Sigmoid colon (tissue), 7 donors: Measurements from ENCODE around the gene APEX2. TPM values are rescaled to one million over a fixed set of nuclear protein-coding genes. Genes with fewer than 3 reads are reported as not detected.
"Not testable (repeated sequence)": the region's sequence is repeated elsewhere in the genome, so short reads cannot be mapped to it uniquely, and the experiment has no call there.

Experiments
- DNase-seq: peaks from one replicate; pipeline ENCODE4 v3.0.0-alpha.2; 2019
- H3K27ac ChIP-seq, 4 donors: fragments of 200-600 bp; sonication (generic); one replicate each; pipeline ENCODE4 v1.5.1; 2016 to 2019; ENCODE audit warnings: mild to moderate bottlenecking in 1 of 4
- H3K27me3 ChIP-seq, 3 donors: fragments of 200-600 bp; sonication (generic); one replicate each; pipeline ENCODE4 v1.5.1; 2019; ENCODE audit warnings: mild to moderate bottlenecking in 1 of 3
- H3K36me3 ChIP-seq, 4 donors: fragments of 200-600 bp; sonication (generic); one replicate each; pipeline ENCODE4 v1.5.1; 2016 to 2019
- H3K4me1 ChIP-seq, 4 donors: fragments of 200-600 bp; sonication (generic); one replicate each; pipeline ENCODE4 v1.5.1; 2017 to 2019
- H3K4me3 ChIP-seq, 4 donors: fragments of 200-600 bp; sonication (generic); one replicate each; pipeline ENCODE4 v1.5.1; 2017 to 2019; ENCODE audit warnings: mild to moderate bottlenecking in 2 of 4, moderate library complexity in 1 of 4
- H3K9me3 ChIP-seq, 4 donors: fragments of 200-600 bp in 3 of 4; sonication (generic) in 3 of 4; one replicate each; pipeline versions ENCODE4 v1.5.1 to v1.6.1; 2013 to 2019
- EP300 ChIP-seq, 4 donors: sonication (generic); formaldehyde crosslinking; IDR thresholded peaks; one replicate each; pipeline ENCODE4 v1.6.1; 2017; ENCODE audit warnings: antibody characterized with exemption in 4 of 4
- POLR2A ChIP-seq, 2 donors: fragments of 450-650 bp; IDR thresholded peaks; one replicate each; pipeline ENCODE4 v1.6.1; 2016; ENCODE audit warnings: antibody characterized with exemption in 2 of 2, mild to moderate bottlenecking in 2 of 2, moderate library complexity in 2 of 2
- POLR2AphosphoS5 ChIP-seq, 4 donors: sonication (generic); formaldehyde crosslinking; IDR thresholded peaks; one replicate each; pipeline ENCODE4 v1.6.1; 2017; ENCODE audit warnings: antibody characterized with exemption in 4 of 4
- WGBS, 2 donors: extraction: QIAGEN DNeasy Blood & Tissue Kit; methylation state at CpG; one replicate each; pipeline ENCODE4 v1.1.7; 2013; 5-methylcytosine and 5-hydroxymethylcytosine counted together
- intact Hi-C: fragments of 100-400 bp; cut with DNase I; formaldehyde crosslinking; loops from one replicate; pipeline ENCODE4 v1.15.1; 2023
- polyA plus RNA-seq, 3 donors: library from polyadenylated mRNA; stranded (reverse); fragments of 200-250 nt; gene quantifications; one replicate each; pipeline ENCODE4 v1.2.3, GENCODE V29; 2013
- total RNA-seq, 4 donors: library from RNA; depleted of rRNA; stranded (reverse); fragments of >200 nt; gene quantifications; one replicate each; pipeline ENCODE4 v1.1.0, GENCODE V29; 2016
- TF ChIP-seq, protein P1 (sequence below), 4 experiments: fragments of 450-650 bp in 3 of 4; fragments of 200-600 bp in 1 of 4; IDR thresholded peaks; one replicate each; pipeline ENCODE4 v1.5.1; 2016 to 2019; ENCODE audit warnings: antibody characterized with exemption in 4 of 4, mild to moderate bottlenecking in 3 of 4, moderate library complexity in 2 of 4
- donor health status: healthy with polysubstance abuse.
- donor health status: Bipolar disorder and iron deficiency.
- donor health status: healthy.

Gene APEX2
- total and polyA plus RNA-seq, 7 donors = 3.9 to 18.7 (median 5.7) TPM

- Histone ChIP-seq H3K4me1 (no peaks in the 10 kb centered on the region), H3K36me3 (no peaks in the 10 kb centered on the region), H3K9me3 (no peaks in the 10 kb centered on the region), H3K27ac (no peak overlapping the region), H3K27me3 (no peaks in the 10 kb centered on the region), H3K4me3 (no peak overlapping the region)
- WGBS, 2 donors = 79 to 89% methylated on average over 4 of the region's 4 CpGs
- no peak for DNase-seq
- intact Hi-C loops = no loop called here
- TF ChIP-seq, protein P1, sequence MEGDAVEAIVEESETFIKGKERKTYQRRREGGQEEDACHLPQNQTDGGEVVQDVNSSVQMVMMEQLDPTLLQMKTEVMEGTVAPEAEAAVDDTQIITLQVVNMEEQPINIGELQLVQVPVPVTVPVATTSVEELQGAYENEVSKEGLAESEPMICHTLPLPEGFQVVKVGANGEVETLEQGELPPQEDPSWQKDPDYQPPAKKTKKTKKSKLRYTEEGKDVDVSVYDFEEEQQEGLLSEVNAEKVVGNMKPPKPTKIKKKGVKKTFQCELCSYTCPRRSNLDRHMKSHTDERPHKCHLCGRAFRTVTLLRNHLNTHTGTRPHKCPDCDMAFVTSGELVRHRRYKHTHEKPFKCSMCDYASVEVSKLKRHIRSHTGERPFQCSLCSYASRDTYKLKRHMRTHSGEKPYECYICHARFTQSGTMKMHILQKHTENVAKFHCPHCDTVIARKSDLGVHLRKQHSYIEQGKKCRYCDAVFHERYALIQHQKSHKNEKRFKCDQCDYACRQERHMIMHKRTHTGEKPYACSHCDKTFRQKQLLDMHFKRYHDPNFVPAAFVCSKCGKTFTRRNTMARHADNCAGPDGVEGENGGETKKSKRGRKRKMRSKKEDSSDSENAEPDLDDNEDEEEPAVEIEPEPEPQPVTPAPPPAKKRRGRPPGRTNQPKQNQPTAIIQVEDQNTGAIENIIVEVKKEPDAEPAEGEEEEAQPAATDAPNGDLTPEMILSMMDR (IDR thresholded peaks at IDR 0.05) = no peak
- TF ChIP-seq POLR2AphosphoS5 (IDR thresholded peaks at IDR 0.05) (no peak), POLR2A (IDR thresholded peaks at IDR 0.05) (no peak), EP300 (IDR thresholded peaks at IDR 0.05) (no peak)
Observed at GRCh38 chrX:54977387-54977786, 22.8 kb upstream of the APEX2 start.

- Histone ChIP-seq H3K36me3 (no peaks in the 10 kb centered on the region), H3K27me3 (no peaks in the 10 kb centered on the region), H3K4me1 (no peaks in the 10 kb centered on the region), H3K9me3 (no peaks in the 10 kb centered on the region), H3K4me3 (no peak overlapping the region), H3K27ac (no peak overlapping the region)
- intact Hi-C loops = no loop called here
- no peak for DNase-seq
- TF ChIP-seq POLR2A (IDR thresholded peaks at IDR 0.05) = no peak
Observed at GRCh38 chrX:54978448-54978847, 21.7 kb upstream of the APEX2 start.

DNA sequence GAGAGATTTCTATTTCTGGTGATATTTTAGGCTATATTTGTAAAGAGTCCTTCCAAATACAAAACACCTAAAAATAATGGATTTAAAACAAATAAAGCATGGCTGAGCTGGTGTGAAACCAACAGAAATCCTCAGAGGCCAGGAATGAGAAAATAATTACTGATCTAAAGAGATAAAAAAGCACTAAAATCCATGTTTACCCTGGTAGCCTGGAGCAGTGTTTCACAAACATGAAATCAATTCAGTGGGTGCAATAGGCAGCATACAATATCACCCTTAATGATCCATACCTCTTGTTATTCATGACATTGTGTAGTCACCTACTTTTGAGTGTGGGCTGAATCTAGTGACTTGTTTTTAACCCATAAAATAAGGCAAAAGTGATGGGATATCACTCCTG lies 20.7 kb upstream of the APEX2 start:
- no peak overlapping the region for H3K4me3 ChIP-seq
- no peaks in the 10 kb centered on the region for H3K9me3 ChIP-seq
- intact Hi-C loops = no loop called here
- H3K27ac ChIP-seq = no peak overlapping the region
- no peaks in the 10 kb centered on the region for H3K27me3 ChIP-seq
- no peaks in the 10 kb centered on the region for H3K4me1 ChIP-seq
- TF ChIP-seq EP300 (IDR thresholded peaks at IDR 0.05) = no peak
- TF ChIP-seq, protein P1 (IDR thresholded peaks at IDR 0.05) = no peak
- TF ChIP-seq POLR2A (IDR thresholded peaks at IDR 0.05) = no peak
- TF ChIP-seq POLR2AphosphoS5 (IDR thresholded peaks at IDR 0.05) = no peak
- no peak for DNase-seq
- no peaks in the 10 kb centered on the region for H3K36me3 ChIP-seq

GRCh38 chrX:54980334-54980733 lies 19.8 kb upstream of the APEX2 start:
- WGBS, 2 donors = 70 to 78% methylated on average over 6 of the region's 6 CpGs
- TF ChIP-seq, protein P1 (IDR thresholded peaks at IDR 0.05) = no peak
- no peak for TF ChIP-seq EP300 (IDR thresholded peaks at IDR 0.05)
- no peak for TF ChIP-seq POLR2A (IDR thresholded peaks at IDR 0.05)
- TF ChIP-seq POLR2AphosphoS5 (IDR thresholded peaks at IDR 0.05) = no peak
- intact Hi-C loops = no loop called here

GRCh38 chrX:54983306-54983705 lies 16.9 kb upstream of the APEX2 start:
- H3K4me1 ChIP-seq, H3K27ac ChIP-seq, H3K36me3 ChIP-seq, intact Hi-C loops, H3K4me3 ChIP-seq, DNase-seq, H3K27me3 ChIP-seq, H3K9me3 ChIP-seq: not testable (repeated sequence)
- WGBS, 2 donors = 88 to 94% methylated on average over 2 of the region's 2 CpGs

More at GRCh38 chrX:54980334-54980733, 19.8 kb upstream of the APEX2 start:
- Histone ChIP-seq H3K4me1 (no peaks in the 10 kb centered on the region), H3K27me3 (no peaks in the 10 kb centered on the region), H3K36me3 (no peaks in the 10 kb centered on the region), H3K27ac (no peak overlapping the region), H3K4me3 (no peak overlapping the region), H3K9me3 (no peaks in the 10 kb centered on the region)
- DNase-seq = no peak

DNA sequence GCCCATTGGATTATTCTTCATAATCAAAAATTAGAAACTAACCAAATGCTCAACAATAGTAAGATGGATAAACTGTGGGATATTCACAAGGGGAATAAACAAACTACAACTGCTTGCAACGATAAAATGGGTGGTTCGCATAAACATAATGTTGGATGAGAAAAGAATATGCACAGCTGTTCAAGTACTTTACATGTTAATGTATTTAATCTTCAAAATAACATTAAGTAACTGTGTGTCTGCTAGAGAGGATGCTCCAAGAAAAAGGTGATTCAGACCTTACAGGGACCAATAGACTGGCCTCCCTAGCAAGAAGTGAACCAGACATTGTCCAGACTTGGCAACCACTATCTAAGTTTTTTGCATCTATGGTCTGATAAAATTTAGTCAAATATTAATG lies 8.5 kb upstream of the APEX2 start:
- no peaks in the 10 kb centered on the region for H3K36me3 ChIP-seq
- intact Hi-C loops = no loop called here
- TF ChIP-seq, protein P1 (IDR thresholded peaks at IDR 0.05) = no peak
- TF ChIP-seq POLR2AphosphoS5 (IDR thresholded peaks at IDR 0.05) (no peak), EP300 (IDR thresholded peaks at IDR 0.05) (no peak), POLR2A (IDR thresholded peaks at IDR 0.05) (no peak)
- H3K27me3 ChIP-seq = no peaks in the 10 kb centered on the region
- H3K9me3 ChIP-seq = no peaks in the 10 kb centered on the region
- H3K4me1 ChIP-seq = no peaks in the 10 kb centered on the region
- 79 to 81% methylated on average over 2 of the region's 2 CpGs for WGBS, 2 donors
- no peak overlapping the region for H3K4me3 ChIP-seq
- no peak overlapping the region for H3K27ac ChIP-seq
- no peak for DNase-seq
